ENCODE measurements around the gene RUFY3. TPM values are rescaled to one million over a fixed set of nuclear protein-coding genes. Genes with fewer than 3 reads are reported as not detected.

The RUFY3 gene
- total and polyA plus RNA-seq, 2 of the 13 experiments (the other 11 are each of a cell fraction or from before 2014, with no cell fraction given): 17.9 to 25.3 TPM

DNA sequence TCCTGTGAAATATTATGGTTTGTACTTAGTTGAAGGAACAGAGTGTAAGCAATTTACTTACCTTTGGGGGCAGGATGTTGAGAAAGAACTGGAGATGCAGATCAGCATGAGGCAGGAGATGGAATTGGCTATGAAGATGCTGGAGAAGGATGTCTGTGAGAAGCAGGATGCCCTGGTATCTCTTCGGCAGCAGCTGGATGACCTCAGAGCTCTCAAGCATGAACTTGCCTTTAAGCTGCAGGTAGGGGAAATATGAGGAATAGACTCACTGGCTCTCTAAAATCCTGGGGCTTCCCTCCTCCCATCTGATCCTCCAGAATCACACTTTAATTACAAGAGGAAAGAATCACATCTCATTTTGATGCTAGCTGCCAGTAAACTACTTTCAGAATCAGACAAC is 67.0 kb downstream of the RUFY3 start:
- in situ Hi-C loops (cut with HindIII; ENCODE audit: extremely low pct_ligation_motif_present, low pct_unique_long_range_greater_than_20kb): no loop called here
- H3K4me1 ChIP-seq (ENCODE audit: insufficient read depth, low read length): no peaks in the 10 kb centered on the region
- H3K36me3 ChIP-seq (replicated peaks in 1 of 2; ENCODE audit: control insufficient read depth in 1 of 2, insufficient read depth in 2 of 2, low read length in 2 of 2): peaks cover 2 to 4% of the 10 kb centered on the region in 2 experiments; a peak in 3 of 5 replicates
- H3K27me3 ChIP-seq (ENCODE audit: control insufficient read depth in 1 of 2, insufficient read depth in 2 of 2, low read length in 2 of 2): no peaks in the 10 kb centered on the region
- 100% methylated on average over 1 of the region's 1 CpG for WGBS (ENCODE audit: low lambda C conversion rate)
- FAIRE-seq: no peak
- intact Hi-C loops (cut with micrococcal nuclease; ENCODE audit: unreplicated experiment): no loop called here
- H3K27ac ChIP-seq (ENCODE audit: extremely low read length, insufficient read depth, low read length): no peak overlapping the region
- H3K9ac ChIP-seq (ENCODE audit: insufficient read depth, low read depth, low read length): no peak overlapping the region
- no peaks in the 10 kb centered on the region for H3K9me3 ChIP-seq (ENCODE audit: low read length)
- no peak for DNase-seq (ENCODE audit: low spot score)
- ChIA-PET POLR2A (no interaction called here), CTCF (ENCODE audit: low intra/inter-chr PET ratio, low total read pairs) (no interaction called here)
- no peak for ATAC-seq
- H3K4me3 ChIP-seq (replicated peaks in 1 of 3; ENCODE audit: insufficient read depth in 1 of 3, low read depth in 2 of 3, low read length in 3 of 3): no peak overlapping the region
- H4K20me1 ChIP-seq (ENCODE audit: insufficient read depth, low read length): no peaks in the 10 kb centered on the region
- no TSS peak for BruUV-seq (replicated peaks)
- no peak overlapping the region for H3K4me2 ChIP-seq (ENCODE audit: low read depth, low read length)
- H3K79me2 ChIP-seq (ENCODE audit: insufficient read depth, low read length): no peaks in the 10 kb centered on the region
- no peak overlapping the region for H2AFZ ChIP-seq (ENCODE audit: low read length)
- TF ChIP-seq SP4 (CRISPR knock-in tag; IDR thresholded peaks at IDR 0.05) (no peak), ZNF598 (CRISPR knock-in tag; IDR thresholded peaks at IDR 0.05; ENCODE audit: borderline replicate concordance) (no peak), HDAC2 (CRISPR knock-in tag; IDR thresholded peaks at IDR 0.05) (no peak), KDM3A (CRISPR knock-in tag; IDR thresholded peaks at IDR 0.05; ENCODE audit: low read depth) (no peak), ZNF326 (CRISPR knock-in tag; IDR thresholded peaks at IDR 0.05; ENCODE audit: borderline replicate concordance) (no peak), KLF12 (CRISPR knock-in tag; IDR thresholded peaks at IDR 0.05; ENCODE audit: borderline replicate concordance) (no peak), ZKSCAN8 (CRISPR knock-in tag; IDR thresholded peaks at IDR 0.05; ENCODE audit: borderline replicate concordance) (no peak), SMAD1 (CRISPR knock-in tag; IDR thresholded peaks at IDR 0.05; ENCODE audit: borderline replicate concordance, low read depth) (no peak), JUND (CRISPR knock-in tag; IDR thresholded peaks at IDR 0.05) (no peak), ZNF234 (CRISPR knock-in tag; conservative IDR thresholded peaks at IDR 0.05) (no peak)
- TF ChIP-seq, protein P1, sequence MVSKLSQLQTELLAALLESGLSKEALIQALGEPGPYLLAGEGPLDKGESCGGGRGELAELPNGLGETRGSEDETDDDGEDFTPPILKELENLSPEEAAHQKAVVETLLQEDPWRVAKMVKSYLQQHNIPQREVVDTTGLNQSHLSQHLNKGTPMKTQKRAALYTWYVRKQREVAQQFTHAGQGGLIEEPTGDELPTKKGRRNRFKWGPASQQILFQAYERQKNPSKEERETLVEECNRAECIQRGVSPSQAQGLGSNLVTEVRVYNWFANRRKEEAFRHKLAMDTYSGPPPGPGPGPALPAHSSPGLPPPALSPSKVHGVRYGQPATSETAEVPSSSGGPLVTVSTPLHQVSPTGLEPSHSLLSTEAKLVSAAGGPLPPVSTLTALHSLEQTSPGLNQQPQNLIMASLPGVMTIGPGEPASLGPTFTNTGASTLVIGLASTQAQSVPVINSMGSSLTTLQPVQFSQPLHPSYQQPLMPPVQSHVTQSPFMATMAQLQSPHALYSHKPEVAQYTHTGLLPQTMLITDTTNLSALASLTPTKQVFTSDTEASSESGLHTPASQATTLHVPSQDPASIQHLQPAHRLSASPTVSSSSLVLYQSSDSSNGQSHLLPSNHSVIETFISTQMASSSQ (IDR thresholded peaks at IDR 0.05; ENCODE audit: low read depth): no peak
- TF ChIP-seq, protein P1 (CRISPR knock-in tag; IDR thresholded peaks at IDR 0.05; ENCODE audit: borderline replicate concordance): no peak
- TF ChIP-seq, protein P2, sequence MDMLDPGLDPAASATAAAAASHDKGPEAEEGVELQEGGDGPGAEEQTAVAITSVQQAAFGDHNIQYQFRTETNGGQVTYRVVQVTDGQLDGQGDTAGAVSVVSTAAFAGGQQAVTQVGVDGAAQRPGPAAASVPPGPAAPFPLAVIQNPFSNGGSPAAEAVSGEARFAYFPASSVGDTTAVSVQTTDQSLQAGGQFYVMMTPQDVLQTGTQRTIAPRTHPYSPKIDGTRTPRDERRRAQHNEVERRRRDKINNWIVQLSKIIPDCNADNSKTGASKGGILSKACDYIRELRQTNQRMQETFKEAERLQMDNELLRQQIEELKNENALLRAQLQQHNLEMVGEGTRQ (IDR thresholded peaks at IDR 0.05; ENCODE audit: low read depth, low read length): no peak
- TF ChIP-seq, protein P2 (CRISPR knock-in tag; IDR thresholded peaks at IDR 0.05; ENCODE audit: borderline replicate concordance): no peak
- TF ChIP-seq, protein P3, sequence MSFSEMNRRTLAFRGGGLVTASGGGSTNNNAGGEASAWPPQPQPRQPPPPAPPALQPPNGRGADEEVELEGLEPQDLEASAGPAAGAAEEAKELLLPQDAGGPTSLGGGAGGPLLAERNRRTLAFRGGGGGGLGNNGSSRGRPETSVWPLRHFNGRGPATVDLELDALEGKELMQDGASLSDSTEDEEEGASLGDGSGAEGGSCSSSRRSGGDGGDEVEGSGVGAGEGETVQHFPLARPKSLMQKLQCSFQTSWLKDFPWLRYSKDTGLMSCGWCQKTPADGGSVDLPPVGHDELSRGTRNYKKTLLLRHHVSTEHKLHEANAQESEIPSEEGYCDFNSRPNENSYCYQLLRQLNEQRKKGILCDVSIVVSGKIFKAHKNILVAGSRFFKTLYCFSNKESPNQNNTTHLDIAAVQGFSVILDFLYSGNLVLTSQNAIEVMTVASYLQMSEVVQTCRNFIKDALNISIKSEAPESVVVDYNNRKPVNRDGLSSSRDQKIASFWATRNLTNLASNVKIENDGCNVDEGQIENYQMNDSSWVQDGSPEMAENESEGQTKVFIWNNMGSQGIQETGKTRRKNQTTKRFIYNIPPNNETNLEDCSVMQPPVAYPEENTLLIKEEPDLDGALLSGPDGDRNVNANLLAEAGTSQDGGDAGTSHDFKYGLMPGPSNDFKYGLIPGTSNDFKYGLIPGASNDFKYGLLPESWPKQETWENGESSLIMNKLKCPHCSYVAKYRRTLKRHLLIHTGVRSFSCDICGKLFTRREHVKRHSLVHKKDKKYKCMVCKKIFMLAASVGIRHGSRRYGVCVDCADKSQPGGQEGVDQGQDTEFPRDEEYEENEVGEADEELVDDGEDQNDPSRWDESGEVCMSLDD (CRISPR knock-in tag; IDR thresholded peaks at IDR 0.05; ENCODE audit: borderline replicate concordance): no peak
- TF ChIP-seq, protein P4, sequence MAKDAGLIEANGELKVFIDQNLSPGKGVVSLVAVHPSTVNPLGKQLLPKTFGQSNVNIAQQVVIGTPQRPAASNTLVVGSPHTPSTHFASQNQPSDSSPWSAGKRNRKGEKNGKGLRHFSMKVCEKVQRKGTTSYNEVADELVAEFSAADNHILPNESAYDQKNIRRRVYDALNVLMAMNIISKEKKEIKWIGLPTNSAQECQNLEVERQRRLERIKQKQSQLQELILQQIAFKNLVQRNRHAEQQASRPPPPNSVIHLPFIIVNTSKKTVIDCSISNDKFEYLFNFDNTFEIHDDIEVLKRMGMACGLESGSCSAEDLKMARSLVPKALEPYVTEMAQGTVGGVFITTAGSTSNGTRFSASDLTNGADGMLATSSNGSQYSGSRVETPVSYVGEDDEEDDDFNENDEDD (CRISPR knock-in tag; IDR thresholded peaks at IDR 0.05; ENCODE audit: borderline replicate concordance): no peak
